NCI-H748 (cell line): ENCODE results near the gene SLC39A1.
A peak's percentile ranks its signal among the peaks of the same experiment; 100 is the strongest.

Experiments
- DNase-seq: peaks from one replicate; lab custom pipeline; 2025; ENCODE audit not compliant: unreplicated experiment; lab: John Stamatoyannopoulos, UW

SLC39A1 gene

GRCh38 chr1:153977250-153978240 is 14.2 kb upstream of the SLC39A1 start, which contains the start of gene JTB:
TSS of gene JTB (minus strand) at chr1:153977674. CDS start at chr1:153977252, 422 bp downstream.
- DNase-seq: peak; percentile 87

- DNase-seq: no peak
Measured at GRCh38 chr1:153976819-153977249, 13.5 kb upstream of the SLC39A1 start.

GRCh38 chr1:153973525-153973924 is 10.2 kb upstream of the SLC39A1 start:
- no peak for DNase-seq

- DNase-seq: no peak
Measured at GRCh38 chr1:153973071-153973470, 9.7 kb upstream of the SLC39A1 start.

DNA sequence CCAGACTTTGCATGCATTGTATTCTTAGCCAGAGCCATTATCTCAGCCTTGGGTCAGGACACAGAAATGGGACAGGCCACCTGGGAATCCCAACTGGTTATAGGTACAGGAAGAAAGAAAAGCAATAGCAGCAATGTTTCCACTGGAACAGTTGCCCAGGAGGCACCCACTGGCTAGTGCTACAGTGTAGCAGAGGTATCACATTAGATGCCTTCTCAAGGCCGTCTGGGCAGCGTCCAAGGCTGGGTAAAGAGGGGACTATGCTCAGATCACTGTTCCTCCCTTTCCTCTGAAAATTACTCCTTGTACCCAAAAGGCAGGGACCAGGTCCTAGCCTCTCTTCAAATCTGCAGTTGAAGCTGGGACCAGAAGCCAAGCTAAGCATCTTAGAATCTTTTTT is 7.0 kb upstream of the SLC39A1 start:
- DNase-seq: no peak

GRCh38 chr1:153968972-153969371 is 5.6 kb upstream of the SLC39A1 start:
- DNase-seq: no peak

- DNase-seq: peak; percentile 54
Measured at GRCh38 chr1:153968408-153968807, 5.1 kb upstream of the SLC39A1 start.

- peak; percentile 88 for DNase-seq
Measured at GRCh38 chr1:153968000-153968363, 4.6 kb upstream of the SLC39A1 start.

DNA sequence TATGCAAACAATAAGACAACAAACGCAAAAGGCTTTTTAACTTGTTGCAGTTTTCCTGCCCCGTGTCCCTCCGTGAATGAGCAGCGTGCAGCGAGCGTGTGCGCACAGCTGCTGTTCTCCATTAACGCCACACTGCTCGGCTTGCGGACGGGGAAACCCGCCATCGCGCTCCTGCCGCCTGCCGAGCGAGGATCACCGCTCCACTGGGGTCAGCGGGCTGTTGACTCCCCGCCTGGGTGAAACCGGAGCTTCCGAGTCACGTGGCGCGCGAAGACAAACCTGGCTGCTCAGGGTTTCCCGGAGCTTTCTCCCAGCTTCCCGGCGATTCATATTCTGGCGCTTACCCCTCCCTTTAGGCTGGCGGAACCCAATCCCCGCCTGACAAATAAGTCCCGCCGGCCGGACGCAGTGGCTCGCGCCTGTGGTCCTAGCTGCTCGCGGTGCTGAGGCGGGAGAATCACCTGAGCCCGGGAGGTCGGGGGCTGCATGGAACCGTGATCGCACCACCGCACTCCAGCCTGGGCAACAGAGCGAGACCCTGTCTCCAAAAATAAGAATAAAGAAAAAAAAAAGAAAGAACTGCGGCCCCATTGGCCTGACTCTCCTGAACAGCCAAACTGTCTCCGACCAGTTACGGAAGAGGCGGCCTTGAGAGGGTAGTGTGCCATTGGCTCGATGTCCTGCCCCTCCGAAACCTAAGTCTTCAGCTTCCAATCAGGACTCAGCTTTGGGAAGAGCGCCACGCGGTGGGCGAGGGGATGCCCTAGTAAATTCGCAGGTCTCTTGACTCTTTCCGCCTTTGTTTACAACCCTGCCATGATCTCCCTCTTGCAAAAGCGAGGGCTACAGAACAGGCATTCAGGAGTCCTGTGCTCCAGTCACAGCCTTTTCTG is 4.0 kb upstream of the SLC39A1 start, which contains the start of gene CREB3L4:
Gene CREB3L4 (plus strand): TSS at position 796 of the 893 bp plus-strand sequence. CDS start 624 bp downstream, outside the sequence.
- peak; percentile 99 for DNase-seq

- DNase-seq: peak; percentile 67
Measured at GRCh38 chr1:153963850-153964331, 554 bp upstream of the SLC39A1 start.

DNA sequence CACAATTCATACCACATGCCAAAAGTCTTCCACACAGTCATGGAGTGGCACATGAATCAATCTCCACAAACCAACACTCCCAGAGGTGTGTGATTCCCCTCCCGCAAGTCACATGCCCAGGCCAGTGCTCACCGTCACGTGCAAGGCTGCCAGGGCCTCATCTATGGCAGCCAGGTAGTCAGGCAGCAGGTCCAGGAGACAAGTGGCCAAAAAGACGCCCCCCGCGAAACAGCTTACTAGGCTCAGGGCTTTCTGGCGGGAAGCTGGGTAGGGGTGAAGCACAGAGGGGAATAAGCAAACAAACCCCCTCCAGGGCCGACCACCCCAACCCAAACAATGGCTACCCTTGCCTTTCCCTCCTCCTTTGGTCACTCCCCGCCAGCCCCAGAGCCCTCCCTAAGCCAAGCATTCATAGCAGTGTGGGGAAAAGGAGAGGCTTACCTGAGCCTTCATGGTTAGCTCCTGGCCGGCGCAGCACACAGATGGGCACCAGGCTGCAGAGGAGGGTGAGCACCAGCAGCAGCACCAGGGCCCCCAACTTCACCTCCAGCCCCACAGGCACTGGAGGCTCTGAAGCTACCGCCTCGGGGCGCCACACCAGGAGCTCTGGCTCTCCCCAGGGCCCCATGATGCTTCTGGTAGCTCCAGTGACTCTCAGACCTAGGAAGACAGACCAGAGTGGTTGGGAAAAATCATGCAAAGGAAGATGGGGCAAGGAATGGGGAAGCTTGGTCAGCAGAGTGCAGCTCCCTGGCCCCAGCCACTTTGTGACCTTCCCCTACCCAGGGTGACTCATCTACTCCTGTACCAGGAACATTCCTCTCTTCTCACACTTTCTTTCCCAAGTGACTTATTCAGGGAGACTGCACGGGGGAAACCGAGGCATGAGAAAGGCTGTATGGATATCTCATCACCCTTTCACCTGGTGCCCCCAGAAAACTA is 978 bp downstream of the SLC39A1 start:
- no peak for DNase-seq

DNA sequence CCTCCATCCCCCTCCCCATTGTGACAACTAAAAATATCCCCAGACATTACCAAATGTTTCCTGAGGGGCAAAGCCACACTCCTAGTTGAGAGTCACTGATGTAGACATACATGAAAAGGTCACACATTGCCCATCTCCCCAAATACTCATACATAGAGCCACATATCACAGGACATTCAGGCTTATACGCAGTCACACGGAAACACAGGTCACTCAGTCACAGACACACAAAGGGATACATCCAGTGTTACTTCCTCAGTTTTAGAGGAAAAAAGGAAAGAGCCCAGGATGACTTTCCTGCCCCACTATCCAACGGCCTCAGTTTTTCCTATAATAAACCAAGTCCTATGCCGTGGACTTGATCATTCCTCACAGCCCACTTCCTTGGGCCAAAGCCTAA is 1.9 kb downstream of the SLC39A1 start:
- DNase-seq: no peak

DNA sequence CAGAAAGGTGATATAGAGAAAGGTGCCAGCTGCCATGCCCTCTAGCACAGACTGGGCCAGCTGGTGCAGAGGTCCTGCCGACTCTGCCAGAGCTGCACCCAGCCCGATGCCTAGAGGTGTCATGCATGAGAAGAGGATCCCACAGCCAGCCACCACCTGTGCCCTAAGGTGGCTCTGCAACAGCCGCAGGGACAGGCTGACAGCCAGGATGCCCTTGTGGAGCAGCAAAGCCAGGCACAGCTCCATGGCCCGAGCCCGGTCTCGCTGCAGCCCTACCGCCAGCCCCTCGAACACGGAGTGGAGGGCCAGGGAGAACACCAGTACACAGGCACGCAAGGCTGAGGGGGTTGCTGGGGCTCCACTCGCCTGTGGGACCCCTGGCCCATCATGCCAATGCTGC is 3.1 kb downstream of the SLC39A1 start:
- no peak for DNase-seq

DNA sequence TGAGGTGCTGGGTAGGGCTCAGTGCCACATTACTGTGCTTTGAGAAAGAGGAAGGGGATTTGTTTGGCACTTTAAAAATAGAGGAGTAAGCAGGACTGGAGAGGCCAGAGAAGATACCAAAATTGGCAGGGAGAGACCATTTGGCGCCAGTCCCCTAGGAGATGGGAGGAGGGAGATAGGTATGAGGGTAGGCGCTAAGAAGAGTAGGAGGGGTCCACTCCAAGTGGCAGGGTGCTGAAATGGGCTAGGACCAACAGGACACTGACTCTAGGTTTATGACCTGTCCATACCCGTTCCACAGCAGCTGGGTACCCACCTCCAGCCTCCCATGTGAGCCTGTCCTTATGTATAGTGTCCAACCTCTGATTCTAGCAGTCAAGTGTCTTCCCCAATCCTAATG is 3.9 kb downstream of the SLC39A1 start:
- DNase-seq: no peak

- no peak for DNase-seq
Measured at GRCh38 chr1:153958961-153959260, 4.4 kb downstream of the SLC39A1 start.

- DNase-seq: peak; percentile 99
Measured at GRCh38 chr1:153958111-153958960, 5.0 kb downstream of the SLC39A1 start, which contains the start of gene CRTC2. TSS of gene CRTC2 (minus strand) at chr1:153958612. CDS start at chr1:153958497, 115 bp downstream.

DNA sequence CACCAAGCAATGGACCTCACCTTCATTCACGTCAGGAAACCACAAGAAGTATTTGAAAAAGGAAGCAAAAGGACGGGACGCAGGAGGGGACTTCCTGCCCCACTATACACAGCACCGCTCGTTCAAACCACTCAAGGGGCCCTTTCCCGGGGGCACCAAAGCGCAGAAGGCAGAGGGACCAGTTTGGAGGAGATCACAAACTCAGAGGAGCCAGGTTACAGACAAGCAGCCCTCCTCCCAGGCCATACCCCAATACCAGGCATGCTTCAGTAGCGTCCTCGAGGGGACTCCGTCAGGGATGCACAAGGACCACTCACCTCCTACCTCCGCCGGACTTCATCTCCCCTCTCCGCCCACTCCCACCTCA is 5.6 kb downstream of the SLC39A1 start:
- peak; percentile 31 for DNase-seq

DNA sequence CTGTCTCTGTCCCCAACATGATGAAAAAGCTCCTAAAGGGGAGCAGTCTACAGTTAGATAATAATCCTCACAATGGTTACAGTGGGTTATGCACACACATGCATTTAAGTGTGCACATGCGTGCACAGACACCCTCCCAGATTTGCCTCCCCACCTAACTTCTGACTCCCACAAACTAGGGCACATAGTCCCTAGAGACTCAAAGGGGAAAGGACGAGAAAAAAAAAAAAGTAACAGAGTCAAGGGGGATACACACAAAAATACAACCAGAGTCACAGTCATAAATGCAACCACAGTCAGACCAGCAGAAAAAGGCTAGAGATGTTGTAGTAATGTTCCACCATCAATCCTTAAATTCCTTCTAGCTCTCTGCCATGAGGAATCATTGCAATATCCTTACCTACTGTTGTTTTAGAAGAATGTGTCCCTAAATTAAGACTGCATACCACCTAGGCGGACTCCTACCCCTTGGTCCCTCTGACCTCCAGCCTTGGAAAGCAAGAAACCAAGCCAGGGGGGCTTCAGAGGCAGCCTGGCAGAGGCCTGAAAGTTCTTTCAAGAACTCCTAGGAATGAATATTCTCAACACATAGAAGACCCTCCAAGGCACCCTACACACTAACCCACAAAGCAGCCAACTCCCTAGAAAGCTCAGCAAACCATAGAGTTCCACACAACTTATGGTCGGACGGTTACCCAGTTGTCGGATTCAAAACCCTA is 6.2 kb downstream of the SLC39A1 start:
- DNase-seq: no peak

DNA sequence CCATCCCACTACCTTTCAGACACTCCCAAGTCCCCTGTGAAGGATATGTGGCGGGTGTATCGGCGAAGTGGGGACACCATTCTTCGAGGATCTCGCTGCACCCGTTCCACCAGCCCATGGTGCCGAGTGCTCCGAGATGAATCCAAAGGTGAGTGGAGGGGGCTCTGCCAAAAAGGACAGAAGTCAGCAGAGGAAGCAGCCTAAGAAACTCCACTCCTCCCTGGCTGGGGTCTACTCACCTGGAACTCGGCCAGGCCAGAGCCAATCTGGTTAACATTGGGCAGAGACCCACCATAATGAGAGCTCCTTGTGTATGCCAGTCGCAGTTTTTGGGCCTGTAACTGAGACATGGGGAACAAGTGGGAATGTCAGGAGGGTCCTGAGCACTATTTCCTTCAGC is 8.5 kb downstream of the SLC39A1 start:
- DNase-seq: no peak
